Measurements from ENCODE around the gene DCAF5. TPM values are rescaled to one million over a fixed set of nuclear protein-coding genes. Genes with fewer than 3 reads are reported as not detected.

The DCAF5 gene
- total RNA-seq, 1 experiment from 2014 or later = 29.1 TPM

- no peak for DNase-seq
- TF ChIP-seq CTCF (conservative IDR thresholded peaks at IDR 0.05) (no peak), EZH2 (IDR thresholded peaks at IDR 0.05; ENCODE audit: low read depth) (no peak)
- Histone ChIP-seq H3K9me2 (ENCODE audit: insufficient read depth) (no peaks in the 10 kb centered on the region), H3K4me2 (no peak overlapping the region), H4K20me1 (ENCODE audit: insufficient read depth) (peaks cover 8% of the 10 kb centered on the region; the same call in 1 of the 2 replicates), H2AFZ (no peak overlapping the region), H3K27ac (no peak overlapping the region), H3K36me3 (ENCODE audit: low read depth) (peaks cover 8% of the 10 kb centered on the region; the same call in 1 of the 2 replicates), H3K27me3 (ENCODE audit: insufficient read depth, low read depth) (no peaks in the 10 kb centered on the region), H3F3A (ENCODE audit: insufficient read depth, low read depth) (no peaks in the 10 kb centered on the region; the same call in 1 of the 2 replicates), H3K4me3 (no peak overlapping the region), H3K79me2 (ENCODE audit: low read depth) (no peaks in the 10 kb centered on the region), H3K9me3 (ENCODE audit: insufficient read depth, low read depth) (no peaks in the 10 kb centered on the region), H3K4me1 (replicated peaks; ENCODE audit: insufficient read depth) (no peaks in the 10 kb centered on the region)
- BruUV-seq (replicated peaks) = no TSS peak
- intact Hi-C loops (cut with micrococcal nuclease; ENCODE audit: unreplicated experiment) = loop anchor here (10.0 kb wide), 2 partner anchors 534 to 1274 kb away; no protein-coding TSS in a partner anchor
- ChIA-PET CTCF (interaction anchor here (1.2 kb wide), 1 partner anchor 198 kb away, joined by 3 read pairs; no protein-coding TSS in a partner anchor), POLR2A (ENCODE audit: unreplicated experiment) (no interaction called here)
These were observed 44.6 kb downstream of the DCAF5 start for GRCh38 chr14:69108358-69108757.

DNA sequence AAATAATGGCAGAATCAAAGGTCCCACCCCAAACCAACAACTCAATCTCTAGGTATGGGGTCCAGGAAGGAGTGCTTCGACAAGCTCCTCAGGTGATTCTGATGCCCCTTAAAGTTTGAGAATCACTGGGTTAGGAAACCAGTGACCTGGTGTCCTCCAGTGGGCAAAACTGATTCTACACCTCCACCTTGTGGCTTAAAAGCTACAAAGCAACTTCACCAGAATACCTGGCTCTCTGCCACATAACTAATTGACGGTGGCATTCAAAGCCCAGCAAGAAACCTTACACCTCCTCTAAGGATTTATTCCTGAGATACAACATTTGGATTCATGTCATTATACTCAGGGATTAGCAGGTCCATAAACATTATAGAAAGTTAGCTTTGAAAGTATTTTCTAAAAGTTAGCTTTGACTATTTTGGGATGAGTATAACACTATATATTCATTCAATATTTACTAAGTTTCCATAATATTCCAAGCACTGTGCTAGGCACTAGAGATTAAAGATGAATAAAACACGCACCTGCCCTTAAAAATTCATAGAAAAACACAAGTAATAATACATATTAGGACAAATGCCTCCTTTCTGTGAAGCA lies 45.4 kb downstream of the DCAF5 start:
- no peak for TF ChIP-seq EZH2 (IDR thresholded peaks at IDR 0.05; ENCODE audit: low read depth)
- peak; percentile 90 for TF ChIP-seq CTCF (conservative IDR thresholded peaks at IDR 0.05)
- Histone ChIP-seq H3K27ac (no peak overlapping the region), H4K20me1 (ENCODE audit: insufficient read depth) (peaks cover 8% of the 10 kb centered on the region; the same call in 1 of the 2 replicates), H3K27me3 (ENCODE audit: insufficient read depth, low read depth) (no peaks in the 10 kb centered on the region), H3K4me2 (no peak overlapping the region), H3K4me3 (no peak overlapping the region), H3F3A (ENCODE audit: insufficient read depth, low read depth) (no peaks in the 10 kb centered on the region; the same call in 1 of the 2 replicates), H2AFZ (no peak overlapping the region), H3K4me1 (replicated peaks; ENCODE audit: insufficient read depth) (no peaks in the 10 kb centered on the region), H3K36me3 (ENCODE audit: low read depth) (peaks cover 8% of the 10 kb centered on the region; the same call in 1 of the 2 replicates), H3K9me2 (ENCODE audit: insufficient read depth) (no peaks in the 10 kb centered on the region), H3K9me3 (ENCODE audit: insufficient read depth, low read depth) (no peaks in the 10 kb centered on the region), H3K79me2 (ENCODE audit: low read depth) (no peaks in the 10 kb centered on the region)
- no TSS peak for BruUV-seq (replicated peaks)
- peak; percentile 62 to 68 for DNase-seq
- ChIA-PET POLR2A (ENCODE audit: unreplicated experiment) (interaction anchor here (0.5 to 0.7 kb wide), 2 partner anchors 245 to 1695 kb away, joined by 3 read pairs; partner anchors contain the start of gene PLEK2), CTCF (interaction anchor here (0.7 to 1.3 kb wide), 7 partner anchors 19 to 254 kb away, joined by 3 to 5 read pairs (median 3); no protein-coding TSS in a partner anchor)
- intact Hi-C loops (cut with micrococcal nuclease; ENCODE audit: unreplicated experiment) = loop anchor here (1.0 to 10.0 kb wide), 4 partner anchors 196 to 1273 kb away; no protein-coding TSS in a partner anchor

DNA sequence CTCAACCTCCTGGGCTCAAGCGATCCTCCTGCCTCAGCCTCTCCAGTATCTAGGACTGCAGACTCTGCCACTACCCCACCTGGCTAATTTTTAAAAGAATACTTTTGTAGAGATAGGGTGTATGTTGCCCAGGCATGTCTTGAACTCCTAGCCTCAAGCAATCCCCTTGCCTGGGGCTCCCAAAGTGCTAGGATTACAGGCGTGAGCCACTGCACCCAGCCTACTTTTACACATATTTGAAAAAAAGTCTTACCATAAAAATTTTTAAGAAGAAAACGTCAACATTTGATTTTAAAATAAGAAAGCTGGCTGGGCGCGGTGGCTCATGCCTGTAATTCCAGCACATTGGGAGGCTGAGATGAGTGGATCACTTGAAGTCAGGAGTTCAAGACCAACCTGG lies 46.5 kb downstream of the DCAF5 start:
- Histone ChIP-seq H3K9me3 (ENCODE audit: insufficient read depth, low read depth) (no peaks in the 10 kb centered on the region), H3K9me2 (ENCODE audit: insufficient read depth) (no peaks in the 10 kb centered on the region), H3K4me3 (no peak overlapping the region), H4K20me1 (ENCODE audit: insufficient read depth) (peaks cover 8% of the 10 kb centered on the region; the same call in 1 of the 2 replicates), H3K79me2 (ENCODE audit: low read depth) (no peaks in the 10 kb centered on the region), H3K36me3 (ENCODE audit: low read depth) (peaks cover 8% of the 10 kb centered on the region; the same call in 1 of the 2 replicates), H3K4me2 (no peak overlapping the region), H3K4me1 (replicated peaks; ENCODE audit: insufficient read depth) (peaks cover 4% of the 10 kb centered on the region; the same call in 1 of the 2 replicates), H3K27ac (no peak overlapping the region), H2AFZ (no peak overlapping the region), H3K27me3 (ENCODE audit: insufficient read depth, low read depth) (no peaks in the 10 kb centered on the region), H3F3A (ENCODE audit: insufficient read depth, low read depth) (peaks cover 8% of the 10 kb centered on the region; the same call in 1 of the 2 replicates)
- ChIA-PET POLR2A (ENCODE audit: unreplicated experiment) (interaction anchor here (0.7 kb wide), 1 partner anchor 244 kb away, joined by 3 read pairs; no protein-coding TSS in a partner anchor), CTCF (no interaction called here)
- no peak for DNase-seq
- TF ChIP-seq CTCF (conservative IDR thresholded peaks at IDR 0.05) = no peak
- no peak for TF ChIP-seq EZH2 (IDR thresholded peaks at IDR 0.05; ENCODE audit: low read depth)
- intact Hi-C loops (cut with micrococcal nuclease; ENCODE audit: unreplicated experiment) = loop anchor here (10.0 kb wide), 2 partner anchors 532 to 1272 kb away; no protein-coding TSS in a partner anchor
- BruUV-seq (replicated peaks) = no TSS peak
